ENCODE measurements around the gene DDB1.
A peak's percentile ranks its signal among the peaks of the same experiment; 100 is the strongest.

DDB1 gene

GRCh38 chr11:61332797-61333549 is at the start of gene DDB1, which contains the start of gene TKFC:
Gene DDB1 (minus strand): TSS chr11:61333105. CDS start chr11:61332968, 137 bp downstream.
Gene TKFC (plus strand): TSS chr11:61333228. CDS start chr11:61334729, 1,501 bp downstream.
- DNase-seq: peak; percentile 79

- no peak for DNase-seq
Measured at GRCh38 chr11:61380884-61381283, 48.0 kb upstream of the DDB1 start.

- DNase-seq: no peak
Measured at GRCh38 chr11:61378713-61379313, 45.9 kb upstream of the DDB1 start.

- DNase-seq: no peak
Measured at GRCh38 chr11:61377461-61378160, 44.7 kb upstream of the DDB1 start.

GRCh38 chr11:61375761-61376108 is 42.8 kb upstream of the DDB1 start:
- no peak for DNase-seq

GRCh38 chr11:61372659-61373420 is 39.9 kb upstream of the DDB1 start:
- no peak for DNase-seq

GRCh38 chr11:61370349-61371005 is 37.6 kb upstream of the DDB1 start:
- no peak for DNase-seq

GRCh38 chr11:61369372-61370348 is 36.8 kb upstream of the DDB1 start:
- no peak for DNase-seq

- no peak for DNase-seq
Measured at GRCh38 chr11:61368646-61369045, 35.7 kb upstream of the DDB1 start.

GRCh38 chr11:61367406-61367805 is 34.5 kb upstream of the DDB1 start:
- DNase-seq: no peak

- no peak for DNase-seq
Measured at GRCh38 chr11:61364012-61364675, 31.2 kb upstream of the DDB1 start.

- DNase-seq: peak; percentile 19
Measured at GRCh38 chr11:61362542-61362875, 29.6 kb upstream of the DDB1 start.

GRCh38 chr11:61361741-61362541 is 29.0 kb upstream of the DDB1 start, which contains the start of the genes CYB561A3 and TMEM138:
Gene CYB561A3 (minus strand): TSS chr11:61361882. CDS start chr11:61356713, 5,169 bp downstream.
Gene TMEM138 (plus strand): TSS chr11:61362374. CDS start chr11:61364391, 2,017 bp downstream.
- peak; percentile 90 for DNase-seq

- DNase-seq: peak; percentile 6
Measured at GRCh38 chr11:61361237-61361740, 28.4 kb upstream of the DDB1 start.

- DNase-seq: no peak
Measured at GRCh38 chr11:61359516-61359915, 26.6 kb upstream of the DDB1 start.

GRCh38 chr11:61358566-61358965 is 25.7 kb upstream of the DDB1 start:
- no peak for DNase-seq

- DNase-seq: no peak
Measured at GRCh38 chr11:61357894-61358239, 25.0 kb upstream of the DDB1 start.

- DNase-seq: no peak
Measured at GRCh38 chr11:61357233-61357893, 24.5 kb upstream of the DDB1 start.

- no peak for DNase-seq
Measured at GRCh38 chr11:61356706-61357105, 23.8 kb upstream of the DDB1 start.

Measured in NCI-H748 treated with DMSO at 0.1 percent for 48 hours (cell line).